Measurements from ENCODE around the gene CHIC2.

- TF ChIP-seq POLR2A (IDR thresholded peaks at IDR 0.05; ENCODE audit: low read depth, low read length), result peak; percentile 81
- TF ChIP-seq POLR2AphosphoS5 (IDR thresholded peaks at IDR 0.05; ENCODE audit: low read depth, low read length), result peak; percentile 68; the same call in 1 of the 2 replicates
- TF ChIP-seq TAF1 (IDR thresholded peaks at IDR 0.05; ENCODE audit: borderline replicate concordance, low read depth, low read length), result peak; percentile 72
These were observed at the start of gene CHIC2 for GRCh38 chr4:54064317-54065111.

Measured in GM12892 (cell line).